Adipocyte (in vitro differentiated cells): Measurements from ENCODE around the gene TBC1D4.
A peak's percentile ranks its signal among the peaks of the same experiment; 100 is the strongest.
"Not testable (repeated sequence)": the region's sequence is repeated elsewhere in the genome, so short reads cannot be mapped to it uniquely, and the experiment has no call there.

Experiments used
- DNase-seq: peaks from one replicate; pipeline ENCODE4 v3.0.0-alpha.2; 2015; ENCODE audit warnings: low read depth
- H3K27me3 ChIP-seq: replicated peaks from 2 replicates; pipeline ENCODE4 v1.7.0; 2013; ENCODE audit warnings: mild to moderate bottlenecking, low read length, moderate library complexity; ENCODE audit not compliant: control insufficient read depth, insufficient read depth
- H3K36me3 ChIP-seq: 2 replicates; pipeline ENCODE4 v1.7.0; 2013; ENCODE audit warnings: low read length, mild to moderate bottlenecking, moderate library complexity; ENCODE audit not compliant: control insufficient read depth, insufficient read depth, severe bottlenecking
- H3K4me1 ChIP-seq: 2 replicates; pipeline ENCODE4 v1.7.0; 2013; ENCODE audit warnings: mild to moderate bottlenecking, low read length, moderate library complexity; ENCODE audit not compliant: control insufficient read depth, insufficient read depth
- H3K4me3 ChIP-seq: 2 replicates; pipeline ENCODE4 v1.7.0; 2013; ENCODE audit warnings: mild to moderate bottlenecking, low read length, moderate library complexity
- H3K9ac ChIP-seq: 2 replicates; pipeline ENCODE4 v1.7.0; 2013; ENCODE audit warnings: mild to moderate bottlenecking, low read length, moderate library complexity
- H3K9me3 ChIP-seq: 2 replicates; pipeline ENCODE4 v1.7.0; 2013; ENCODE audit warnings: mild to moderate bottlenecking, low read length, moderate library complexity; ENCODE audit not compliant: control insufficient read depth

Gene TBC1D4

DNA sequence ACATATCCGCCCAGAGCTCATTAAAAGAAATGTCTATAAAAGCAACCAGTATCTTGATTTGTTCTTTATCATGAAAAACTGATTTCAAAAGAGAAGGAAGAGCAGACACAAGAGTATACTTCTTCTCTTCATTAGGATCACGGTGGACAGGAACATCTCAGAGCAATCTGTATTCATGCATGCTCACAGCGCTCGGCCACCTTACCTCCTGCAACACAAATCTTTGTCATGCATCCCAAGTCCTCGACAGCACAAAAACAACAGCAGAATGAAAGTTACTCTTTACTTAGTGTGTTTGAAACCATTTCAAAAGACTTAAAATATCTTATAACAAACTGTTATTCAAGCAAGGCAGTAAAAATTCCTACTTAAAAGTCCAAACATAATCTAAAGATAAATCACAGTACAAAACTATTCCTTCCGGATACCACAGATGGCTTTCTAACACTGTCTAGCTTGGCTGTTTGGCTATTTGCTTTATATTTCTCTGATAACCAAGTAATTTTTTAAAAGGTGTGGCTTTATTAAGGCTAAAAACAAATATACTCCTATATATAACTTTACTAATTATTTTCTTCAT lies 174.5 kb downstream of the TBC1D4 start:
- Histone ChIP-seq H3K27me3 (no peaks in the 10 kb centered on the region), H3K9me3 (no peaks in the 10 kb centered on the region), H3K4me1 (peaks cover 16% of the 10 kb centered on the region), H3K9ac (no peak overlapping the region), H3K4me3 (no peak overlapping the region), H3K36me3 (peaks cover 50% of the 10 kb centered on the region)
- DNase-seq, result peak; percentile 15

DNA sequence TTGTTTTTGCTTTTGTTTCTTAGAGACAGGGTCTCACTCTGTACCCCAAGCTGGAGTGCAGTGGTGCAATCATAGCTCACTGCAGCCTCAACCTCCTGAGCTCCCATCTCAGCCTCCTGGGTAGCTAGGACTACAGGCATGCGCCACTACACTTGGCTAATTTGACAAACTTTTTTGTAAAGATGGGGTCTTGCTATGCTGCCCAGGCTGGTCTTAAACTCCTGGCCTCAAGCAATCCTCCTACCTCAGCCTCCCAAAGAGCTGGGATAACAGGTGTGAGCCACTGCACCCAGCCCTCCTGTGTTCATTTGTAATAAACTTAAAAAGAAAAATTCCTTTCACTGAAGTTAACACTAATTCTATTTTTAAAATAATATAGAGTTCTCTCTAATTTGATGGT lies 175.0 kb downstream of the TBC1D4 start:
- H3K4me3 ChIP-seq, H3K9me3 ChIP-seq, DNase-seq, H3K9ac ChIP-seq, H3K27me3 ChIP-seq: not testable (repeated sequence)
- H3K4me1 ChIP-seq, result peaks cover 16% of the 10 kb centered on the region
- H3K36me3 ChIP-seq, result peaks cover 48% of the 10 kb centered on the region

DNA sequence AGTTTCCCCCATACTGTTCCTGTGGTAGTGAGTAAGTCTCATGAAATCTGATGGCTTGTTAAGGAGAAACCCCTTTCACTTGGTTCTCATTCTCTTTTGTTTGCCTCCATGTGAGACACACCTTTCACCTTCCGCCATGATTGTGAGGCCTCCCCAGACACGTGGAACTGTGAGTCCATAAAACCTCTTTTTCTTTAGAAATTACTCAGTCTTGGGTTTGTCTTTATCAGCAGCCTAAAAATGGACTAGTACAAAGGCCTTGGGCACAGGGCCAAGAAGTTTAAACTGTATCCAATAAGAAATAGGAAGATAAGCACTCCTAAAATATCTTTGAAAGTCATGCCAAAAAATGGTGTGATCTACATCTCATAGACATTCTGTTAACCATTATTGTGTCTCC lies 176.9 kb downstream of the TBC1D4 start:
- no peak for DNase-seq
- no peak overlapping the region for H3K9ac ChIP-seq
- H3K4me3 ChIP-seq, result no peak overlapping the region
- peaks cover 22% of the 10 kb centered on the region for H3K4me1 ChIP-seq
- peaks cover 36% of the 10 kb centered on the region for H3K36me3 ChIP-seq
- no peaks in the 10 kb centered on the region for H3K9me3 ChIP-seq
- no peaks in the 10 kb centered on the region for H3K27me3 ChIP-seq

DNA sequence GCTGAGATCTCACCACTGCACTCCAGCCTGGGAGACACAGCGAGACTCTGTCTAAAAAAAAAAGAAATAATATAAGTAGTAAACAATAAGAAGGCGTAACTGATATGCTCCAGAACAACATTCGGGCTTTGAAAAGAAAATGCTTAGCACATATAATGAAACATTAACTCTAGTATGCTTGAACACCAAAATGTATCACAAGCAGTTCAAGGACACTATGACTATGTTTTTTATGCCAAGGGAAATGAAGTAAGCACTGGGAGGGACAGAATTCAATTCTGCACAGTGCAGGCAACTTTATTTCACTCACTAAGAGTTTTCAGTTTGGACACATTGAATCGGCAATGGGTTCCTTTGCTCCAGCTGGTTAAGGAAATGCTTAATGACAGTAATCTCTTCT lies 178.7 kb downstream of the TBC1D4 start:
- H3K27me3 ChIP-seq, result no peaks in the 10 kb centered on the region
- no peak overlapping the region for H3K9ac ChIP-seq
- no peak overlapping the region for H3K4me3 ChIP-seq
- no peaks in the 10 kb centered on the region for H3K9me3 ChIP-seq
- DNase-seq, result no peak
- H3K36me3 ChIP-seq, result peaks cover 37% of the 10 kb centered on the region
- peaks cover 24% of the 10 kb centered on the region for H3K4me1 ChIP-seq

DNA sequence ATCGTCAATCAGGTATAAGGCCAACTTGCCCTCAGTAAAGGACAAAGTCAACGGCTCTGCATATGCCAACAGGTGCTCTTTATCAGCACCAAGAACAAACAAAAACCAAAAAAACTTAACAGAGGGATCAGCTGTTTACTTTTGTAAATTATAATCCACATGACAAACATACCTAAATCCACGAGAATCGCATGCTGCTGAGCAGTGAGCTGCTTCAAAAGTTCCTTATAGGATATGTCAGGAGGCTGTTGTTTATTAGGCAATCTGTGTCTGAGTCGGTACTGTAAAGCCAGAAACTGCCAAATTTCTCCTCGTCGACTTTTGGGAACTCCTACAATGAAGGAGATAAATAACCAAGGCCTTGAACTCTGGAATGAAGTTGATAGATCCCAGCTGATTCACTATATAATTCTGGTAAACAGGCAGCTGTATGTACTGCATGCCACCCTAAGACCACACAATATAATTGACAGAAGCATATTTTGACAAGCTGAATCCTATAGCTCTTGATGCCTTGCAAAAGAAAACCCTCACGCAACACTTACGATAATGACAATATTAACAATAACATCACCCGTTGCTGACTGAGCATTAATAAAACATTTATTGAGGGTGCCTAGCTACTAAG lies 179.8 kb downstream of the TBC1D4 start:
- Histone ChIP-seq H3K4me1 (peaks cover 24% of the 10 kb centered on the region), H3K27me3 (no peaks in the 10 kb centered on the region), H3K9ac (no peak overlapping the region), H3K9me3 (no peaks in the 10 kb centered on the region), H3K4me3 (no peak overlapping the region), H3K36me3 (peaks cover 37% of the 10 kb centered on the region)
- DNase-seq, result no peak

DNA sequence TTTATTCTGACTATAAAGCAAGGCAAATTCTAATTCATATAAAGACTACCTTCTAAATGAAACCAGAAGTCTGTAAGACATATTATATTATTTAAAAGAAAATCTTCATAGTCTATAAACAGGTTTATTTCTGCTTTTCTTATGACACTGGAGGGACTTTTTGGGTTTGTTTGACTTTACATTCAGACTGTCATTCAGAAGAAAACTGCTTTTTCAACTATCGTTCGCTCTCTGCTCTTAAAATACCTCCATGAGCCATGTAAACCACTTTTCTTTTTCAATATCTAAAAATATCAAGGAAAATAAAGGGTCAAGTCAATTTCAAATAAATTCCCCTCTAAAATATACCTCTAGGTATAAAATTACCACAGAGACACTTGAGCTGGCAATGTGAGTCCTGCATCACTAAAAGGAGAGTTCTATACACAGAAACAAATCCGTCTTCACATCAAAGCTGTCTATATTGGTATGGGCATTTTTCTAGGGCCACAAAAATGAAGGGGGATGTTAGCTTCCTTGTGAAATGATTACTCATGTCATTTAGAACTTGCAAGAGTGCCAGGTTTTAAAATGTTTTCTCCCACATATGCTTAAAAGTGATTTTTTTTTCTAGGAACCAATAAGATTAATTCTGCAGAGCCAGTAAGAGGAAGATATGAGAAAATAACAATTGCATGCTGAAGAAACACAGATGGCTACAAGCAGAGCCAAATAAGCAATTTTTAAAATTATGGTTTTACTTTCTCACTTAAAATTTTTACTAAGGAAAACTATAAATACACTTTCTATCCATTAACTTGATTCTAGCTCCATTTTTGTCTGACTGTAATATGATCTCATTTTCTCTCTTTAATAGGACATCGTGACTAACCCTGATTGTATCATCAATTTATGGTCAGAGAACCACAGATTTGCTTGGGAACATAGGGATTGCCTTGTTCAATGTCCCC lies 181.8 kb downstream of the TBC1D4 start:
- Histone ChIP-seq H3K36me3 (peaks cover 45% of the 10 kb centered on the region), H3K9ac (no peak overlapping the region), H3K4me1 (peaks cover 16% of the 10 kb centered on the region), H3K9me3 (no peaks in the 10 kb centered on the region), H3K4me3 (no peak overlapping the region), H3K27me3 (no peaks in the 10 kb centered on the region)
- DNase-seq, result peak; percentile 44

DNA sequence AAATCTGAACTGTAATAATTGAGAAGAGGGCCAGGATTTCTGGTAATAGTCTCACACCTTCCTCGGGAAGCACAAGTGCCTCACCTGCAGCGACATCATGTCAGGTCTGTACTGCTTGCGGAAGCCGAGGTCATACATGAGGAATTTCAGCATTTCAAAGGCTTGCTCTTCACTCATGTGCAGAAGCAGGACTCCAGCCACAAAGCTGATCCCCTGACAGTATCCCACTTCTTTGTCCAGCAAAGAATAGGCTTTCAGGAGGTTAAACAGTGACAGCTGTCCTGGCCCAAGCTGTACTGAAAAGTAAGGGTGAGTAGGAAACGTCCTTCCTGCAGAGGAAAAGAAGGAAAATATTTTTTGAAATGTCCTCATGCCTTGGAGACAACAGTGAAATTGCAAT lies 182.7 kb downstream of the TBC1D4 start:
- H3K4me1 ChIP-seq, result peaks cover 8% of the 10 kb centered on the region
- H3K27me3 ChIP-seq, result no peaks in the 10 kb centered on the region
- no peak overlapping the region for H3K9ac ChIP-seq
- H3K9me3 ChIP-seq, result no peaks in the 10 kb centered on the region
- H3K36me3 ChIP-seq, result peaks cover 49% of the 10 kb centered on the region
- no peak overlapping the region for H3K4me3 ChIP-seq
- DNase-seq, result no peak

DNA sequence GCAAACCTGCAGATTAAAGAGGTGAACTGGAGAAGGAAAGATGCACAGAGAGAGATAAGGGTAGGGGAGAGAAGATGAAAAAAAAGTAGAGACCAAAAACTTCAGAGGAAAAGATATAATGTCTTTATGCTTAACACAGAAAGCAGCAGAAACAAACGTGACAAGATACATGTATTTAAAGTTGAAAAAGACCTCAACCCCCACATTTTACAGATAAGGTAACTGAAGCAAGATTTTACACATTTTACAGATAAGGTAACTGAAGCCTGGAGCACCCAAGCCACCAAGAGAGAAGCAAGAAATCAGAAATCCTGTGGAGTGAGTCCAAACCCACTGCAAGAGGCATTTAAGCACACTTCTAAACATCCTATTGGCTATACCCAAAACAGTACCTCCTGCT lies 185.3 kb downstream of the TBC1D4 start:
- no peaks in the 10 kb centered on the region for H3K9me3 ChIP-seq
- no peak overlapping the region for H3K4me3 ChIP-seq
- no peak overlapping the region for H3K9ac ChIP-seq
- peaks cover 8% of the 10 kb centered on the region for H3K4me1 ChIP-seq
- DNase-seq, result no peak
- H3K36me3 ChIP-seq, result peaks cover 46% of the 10 kb centered on the region
- H3K27me3 ChIP-seq, result no peaks in the 10 kb centered on the region

DNA sequence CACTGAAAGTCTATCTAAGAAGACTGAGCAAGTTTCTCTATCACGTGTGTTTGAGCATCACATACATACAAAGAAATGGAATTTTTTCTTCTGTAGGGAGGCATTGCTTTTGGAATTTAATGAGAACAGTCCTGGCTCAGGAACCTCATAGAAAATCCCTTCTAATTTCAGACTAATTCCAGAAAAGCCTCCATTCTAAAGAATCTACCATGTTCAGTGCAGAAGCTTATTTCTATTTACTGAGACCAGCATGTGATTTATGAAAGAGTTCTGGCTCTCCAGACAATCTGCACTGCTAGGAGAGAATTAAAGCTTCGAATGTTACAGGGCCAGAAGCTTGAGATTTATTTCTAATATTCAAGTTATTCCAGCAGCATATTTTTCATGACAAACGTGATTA lies 186.8 kb downstream of the TBC1D4 start:
- Histone ChIP-seq H3K36me3 (peaks cover 50% of the 10 kb centered on the region), H3K9me3 (no peaks in the 10 kb centered on the region), H3K9ac (no peak overlapping the region), H3K4me3 (no peak overlapping the region), H3K4me1 (peaks cover 3% of the 10 kb centered on the region), H3K27me3 (no peaks in the 10 kb centered on the region)
- no peak for DNase-seq

DNA sequence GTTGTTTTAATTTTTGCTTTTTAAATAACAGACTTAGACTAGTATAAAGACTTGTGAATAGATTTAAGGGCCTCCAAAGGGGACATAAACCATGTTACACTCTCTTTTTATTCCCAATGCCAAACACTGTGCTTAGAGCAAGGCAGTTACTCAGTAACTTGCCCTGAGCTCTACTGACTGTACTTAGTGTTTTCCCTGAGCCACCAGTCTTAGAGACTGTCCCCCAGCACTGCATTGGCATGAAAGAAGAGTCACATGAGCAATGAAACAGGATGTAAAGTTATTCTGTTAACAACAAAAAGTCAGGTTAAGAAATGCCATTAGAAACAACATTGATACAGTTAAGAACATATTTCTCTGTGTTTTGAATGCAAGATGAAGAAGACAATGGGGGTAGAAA lies 187.9 kb downstream of the TBC1D4 start:
- Histone ChIP-seq H3K9ac (no peak overlapping the region), H3K9me3 (no peaks in the 10 kb centered on the region), H3K4me1 (no peaks in the 10 kb centered on the region), H3K27me3 (no peaks in the 10 kb centered on the region), H3K36me3 (peaks cover 48% of the 10 kb centered on the region), H3K4me3 (no peak overlapping the region)
- DNase-seq, result no peak

DNA sequence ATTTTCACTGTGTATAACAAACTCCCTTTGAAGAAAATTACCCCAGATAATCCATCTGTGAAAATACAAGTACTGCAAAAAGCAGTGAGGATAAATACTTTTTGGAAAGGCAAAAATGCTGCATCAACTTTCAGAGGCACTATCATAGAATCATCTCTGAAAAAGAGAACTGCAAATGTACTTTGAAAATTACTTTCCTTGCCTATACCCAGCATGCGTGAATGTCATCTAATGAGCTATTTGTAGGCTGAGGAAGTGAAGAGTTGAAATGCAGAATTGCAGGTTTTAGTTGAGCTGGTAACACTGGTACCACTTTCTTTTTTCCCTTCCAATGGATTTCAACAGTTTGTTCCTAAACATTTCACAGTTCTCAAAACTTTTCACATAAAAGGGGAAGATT lies 196.7 kb downstream of the TBC1D4 start:
- DNase-seq, result no peak
- Histone ChIP-seq H3K4me1 (no peaks in the 10 kb centered on the region), H3K4me3 (no peak overlapping the region), H3K27me3 (no peaks in the 10 kb centered on the region), H3K9ac (no peak overlapping the region), H3K36me3 (peaks cover 45% of the 10 kb centered on the region), H3K9me3 (peaks cover 8% of the 10 kb centered on the region)
